Right atrium auricular region (tissue), 2 donors: Measurements from ENCODE around the gene TNNT3. TPM values are rescaled to one million over a fixed set of nuclear protein-coding genes. Genes with fewer than 3 reads are reported as not detected.

Experiments
- DNase-seq: peaks from one replicate; pipeline ENCODE4 v3.0.0-alpha.2; 2019; ENCODE audit warnings: low spot score
- H3K27ac ChIP-seq, 2 donors: fragments of 200-600 bp; sonication (generic); 1 replicate in 1 of 2; 2 replicates in 1 of 2; pipeline ENCODE4 v1.5.1; 2016 to 2019
- H3K27me3 ChIP-seq, 2 donors: fragments of 200-600 bp; sonication (generic); one replicate each; pipeline versions ENCODE4 v1.5.1 to v1.6.0; 2017 to 2019
- H3K36me3 ChIP-seq: fragments of 200-600 bp; sonication (generic); one replicate; pipeline ENCODE4 v1.5.1; 2016
- H3K4me1 ChIP-seq, 2 donors: fragments of 200-600 bp; sonication (generic); one replicate each; pipeline versions ENCODE4 v1.5.1 to v1.6.0; 2017 to 2019
- H3K4me3 ChIP-seq, 2 donors: fragments of 200-600 bp; sonication (generic); 1 replicate in 1 of 2; 2 replicates in 1 of 2; pipeline ENCODE4 v1.5.1; 2017 to 2019; ENCODE audit warnings: mild to moderate bottlenecking in 1 of 2, moderate library complexity in 1 of 2
- H3K9me3 ChIP-seq, 2 donors: fragments of 200-600 bp; sonication (generic); one replicate each; pipeline ENCODE4 v1.5.1; 2019
- CTCF ChIP-seq, 2 donors: fragments of 200-600 bp; sonication (generic); IDR thresholded peaks; one replicate each; pipeline ENCODE4 v1.5.1; 2019; ENCODE audit warnings: antibody characterized with exemption in 2 of 2
- total RNA-seq, 2 donors: library from RNA; depleted of rRNA; stranded (reverse); fragments of >200 nt; gene quantifications; one replicate each; pipeline ENCODE4 v1.1.0, GENCODE V29; 2016

The TNNT3 gene
- total RNA-seq, result 10 to 100 TPM; 12.8 to 16.4 TPM

GRCh38 chr11:1919391-1920127 lies at the start of gene TNNT3:
TNNT3 (plus strand) TSS chr11:1919703; CDS start chr11:1922875, 3,172 bp downstream.
- H3K36me3 ChIP-seq, result no peaks in the 10 kb centered on the region
- no peak for DNase-seq
- peak within 1 kb of the TSS; percentile 68 to 77 for H3K27ac ChIP-seq
- H3K4me3 ChIP-seq, result peak within 1 kb of the TSS in 1 of 2 donors; percentile 4
- H3K9me3 ChIP-seq, result no peaks in the 10 kb centered on the region
- no peak for TF ChIP-seq CTCF (IDR thresholded peaks at IDR 0.05)
- H3K4me1 ChIP-seq, result peaks cover 0 to 59% of the 10 kb centered on the region in 2 donors
- H3K27me3 ChIP-seq, result no peaks in the 10 kb centered on the region

GRCh38 chr11:1870326-1870696 lies 49.2 kb upstream of the TNNT3 start:
- peaks cover 0 to 39% of the 10 kb centered on the region in 2 donors for H3K4me1 ChIP-seq
- H3K27ac ChIP-seq, result peak overlapping the region; percentile 35 to 51
- no peaks in the 10 kb centered on the region for H3K36me3 ChIP-seq
- no peak for TF ChIP-seq CTCF (IDR thresholded peaks at IDR 0.05)
- no peaks in the 10 kb centered on the region for H3K9me3 ChIP-seq
- peak overlapping the region; percentile 25 to 47 for H3K4me3 ChIP-seq
- no peaks in the 10 kb centered on the region for H3K27me3 ChIP-seq
- DNase-seq, result no peak

GRCh38 chr11:1870721-1871466 lies 48.6 kb upstream of the TNNT3 start:
- Histone ChIP-seq H3K27me3 (no peaks in the 10 kb centered on the region), H3K4me3 (peak overlapping the region; percentile 25 to 47), H3K4me1 (peaks cover 0 to 39% of the 10 kb centered on the region in 2 donors), H3K9me3 (no peaks in the 10 kb centered on the region), H3K36me3 (no peaks in the 10 kb centered on the region), H3K27ac (peak overlapping the region; percentile 35 to 51)
- DNase-seq, result no peak
- no peak for TF ChIP-seq CTCF (IDR thresholded peaks at IDR 0.05)

GRCh38 chr11:1871531-1871930 lies 48.0 kb upstream of the TNNT3 start:
- no peak for TF ChIP-seq CTCF (IDR thresholded peaks at IDR 0.05)
- no peak for DNase-seq
- Histone ChIP-seq H3K27me3 (no peaks in the 10 kb centered on the region), H3K4me3 (peak overlapping the region; percentile 14 to 47), H3K4me1 (peaks cover 0 to 39% of the 10 kb centered on the region in 2 donors), H3K9me3 (no peaks in the 10 kb centered on the region), H3K36me3 (no peaks in the 10 kb centered on the region), H3K27ac (peak overlapping the region; percentile 26 to 51)

GRCh38 chr11:1872267-1872985 lies 47.1 kb upstream of the TNNT3 start:
- TF ChIP-seq CTCF (IDR thresholded peaks at IDR 0.05), result no peak
- Histone ChIP-seq H3K27ac (peak overlapping the region; percentile 26 to 62), H3K4me3 (peak overlapping the region in 1 of 2 donors; percentile 47), H3K4me1 (peaks cover 0 to 48% of the 10 kb centered on the region in 2 donors), H3K27me3 (no peaks in the 10 kb centered on the region), H3K9me3 (no peaks in the 10 kb centered on the region), H3K36me3 (no peaks in the 10 kb centered on the region)
- no peak for DNase-seq
